K562 (cell line): Measurements from ENCODE around the gene KNSTRN. TPM values are rescaled to one million over a fixed set of nuclear protein-coding genes. Genes with fewer than 3 reads are reported as not detected.

Experiments used
- ARID2 ChIP-seq: fragments of 450-650 bp; IDR thresholded peaks from 2 replicates; pipeline ENCODE4 v1.6.1; 2017; ENCODE audit warnings: antibody characterized with exemption, mild to moderate bottlenecking
- CTBP1 ChIP-seq: fragments of 450-650 bp; IDR thresholded peaks from 2 replicates; pipeline ENCODE4 v1.6.1; 2016; ENCODE audit warnings: borderline replicate concordance
- HMGN3 ChIP-seq: IDR thresholded peaks from 2 replicates; pipeline ENCODE4 v1.6.1; 2011; ENCODE audit warnings: borderline replicate concordance, low read depth, mild to moderate bottlenecking, mixed read lengths, low read length; ENCODE audit not compliant: insufficient read length; ENCODE audit errors: extremely low read depth
- JUND ChIP-seq, 2 experiments: IDR thresholded peaks; 2 replicates in 1 of 2; 3 replicates in 1 of 2; pipeline ENCODE4 v1.6.1; 2011; ENCODE audit warnings: borderline replicate concordance in 2 of 2, low read depth in 2 of 2, low read length in 2 of 2, improper control_type of control experiment in 1 of 2, missing biosample characterization in 1 of 2, missing genetic modification characterization in 1 of 2, missing genetic modification reagents in 1 of 2
- L3MBTL2 ChIP-seq: fragments of 450-650 bp; IDR thresholded peaks from 2 replicates; pipeline ENCODE4 v1.6.1; 2016; ENCODE audit warnings: mild to moderate bottlenecking, moderate library complexity
- MAZ ChIP-seq, 2 experiments: fragments of 450-650 bp in 1 of 2; sonication (generic) in 1 of 2; formaldehyde crosslinking; IDR thresholded peaks in 1 of 2; conservative IDR thresholded peaks in 1 of 2; 2 replicates each; pipeline versions ENCODE4 v1.4.0 to v1.5.0; 2020; ENCODE audit warnings: mild to moderate bottlenecking in 1 of 2, missing genetic modification reagents in 1 of 2
- NFXL1 ChIP-seq: fragments of 450-650 bp; formaldehyde crosslinking; IDR thresholded peaks from 2 replicates; pipeline ENCODE4 v1.4.0; 2021; ENCODE audit warnings: mild to moderate bottlenecking
- POLR2G ChIP-seq: fragments of 200-400 bp; formaldehyde crosslinking; IDR thresholded peaks from 2 replicates; pipeline ENCODE4 v1.6.1; 2017; ENCODE audit warnings: low read depth, mild to moderate bottlenecking, antibody characterized with exemption, low read length, moderate library complexity
- PRDM10 ChIP-seq: fragments of 450-650 bp; IDR thresholded peaks from 2 replicates; pipeline ENCODE4 v1.6.1; 2018; ENCODE audit not compliant: partially characterized antibody
- RB1 ChIP-seq: fragments of 450-650 bp; IDR thresholded peaks from 2 replicates; pipeline ENCODE4 v1.6.1; 2017; ENCODE audit warnings: low read depth, mild to moderate bottlenecking
- SMC3 ChIP-seq: conservative IDR thresholded peaks from 2 replicates; pipeline ENCODE4 v1.6.1; 2011; ENCODE audit warnings: low read depth, low read length, improper control_type of control experiment; ENCODE audit not compliant: insufficient read depth
- TEAD4 ChIP-seq, 2 experiments: sonication (generic) in 1 of 2; formaldehyde crosslinking in 1 of 2; IDR thresholded peaks; 2 replicates each; pipeline versions ENCODE4 v1.6.1 to v1.8.0; 2012 to 2022; ENCODE audit warnings: borderline replicate concordance in 1 of 2, inconsistent platforms in 1 of 2, low read length in 1 of 2, mild to moderate bottlenecking in 1 of 2, missing genetic modification reagents in 1 of 2
- TGIF2 ChIP-seq: sonication (generic); formaldehyde crosslinking; IDR thresholded peaks from 2 replicates; pipeline ENCODE4 v1.8.1; 2022; ENCODE audit warnings: mild to moderate bottlenecking, missing genetic modification reagents, moderate library complexity
- ZBTB49 ChIP-seq: sonication (generic); formaldehyde crosslinking; IDR thresholded peaks from 2 replicates; pipeline ENCODE4 v1.8.0; 2022; ENCODE audit warnings: missing genetic modification reagents, mild to moderate bottlenecking, borderline replicate concordance
- ZNF280B ChIP-seq: fragments of 250-450 bp; sonication (Bioruptor Pico); IDR thresholded peaks from 2 replicates; pipeline ENCODE4 v1.5.1; 2021; ENCODE audit warnings: mild to moderate bottlenecking
- ZNF384 ChIP-seq: IDR thresholded peaks from 2 replicates; pipeline ENCODE4 v1.6.1; 2012; ENCODE audit warnings: low read depth, low read length, improper control_type of control experiment
- polyA plus RNA-seq, 8 experiments: library from polyadenylated mRNA; depleted of rRNA in 4 of 8; stranded (reverse) in 5 of 8; unstranded in 3 of 8; fragments of >200 nt; fragmentation: Nextera tagmentation in 2 of 8; fragmentation: Illumina TruSeq in 1 of 8; extraction: Ambion mirVana in 2 of 8; extraction: Trizol in 1 of 8; gene quantifications; 2 replicates each; pipeline versions ENCODE4 v1.2.1 to v1.2.3, GENCODE V29; 2011 to 2014; ENCODE audit warnings: inconsistent platforms in 1 of 8, missing spikeins in 1 of 8
- total RNA-seq, 7 experiments: library from RNA; depleted of rRNA in 6 of 7; stranded (reverse); fragments of >200 nt in 6 of 7; fragmentation: Illumina TruSeq in 2 of 7; extraction: Trizol in 2 of 7; gene quantifications; 2 replicates each; pipeline versions ENCODE4 v1.2.1 to v1.2.3, GENCODE V29; 2011 to 2021; ENCODE audit warnings: low replicate concordance in 1 of 7

KNSTRN gene
- total and polyA plus RNA-seq, 9 of the 15 experiments (the other 6 are each of a cell fraction or from before 2014, with no cell fraction given) = 48.7 to 88.2 (median 66.3) TPM

- TF ChIP-seq POLR2G (peak; percentile 54), TGIF2 (no peak), NFXL1 (CRISPR knock-in tag) (no peak), ARID2 (peak; percentile 90), ZBTB49 (CRISPR knock-in tag) (0 out of 2 replicates have a peak, but pooled peaks have one; percentile 22), SMC3 (peak; percentile 91), PRDM10 (no peak), MAZ (CRISPR knock-in tag; conservative IDR thresholded peaks at IDR 0.05 in 1 of 2, IDR thresholded peaks at IDR 0.05 in 1 of 2) (peak in 1 of 2 experiments; percentile 68; a peak in 2 of 4 replicates), ZNF384 (0 out of 2 replicates have a peak, but pooled peaks have one; percentile 22), L3MBTL2 (peak; percentile 54; the same call in 1 of the 2 replicates), ZNF280B (CRISPR knock-in tag) (no peak), HMGN3 (peak; percentile 27), RB1 (peak; percentile 90; the same call in 1 of the 2 replicates), JUND (IDR thresholded peaks at IDR 0.05; ENCODE audit: borderline replicate concordance, low read depth, low read length) (peak; percentile 36; the same call in 1 of the 2 replicates), JUND (tag; IDR thresholded peaks at IDR 0.05; ENCODE audit: borderline replicate concordance, low read depth, low read length) (no peak), CTBP1 (peak; percentile 55; the same call in 1 of the 2 replicates), TEAD4 (IDR thresholded peaks at IDR 0.05; ENCODE audit: low read length) (0 out of 2 replicates have a peak, but pooled peaks have one; percentile 14), TEAD4 (CRISPR knock-in tag; IDR thresholded peaks at IDR 0.05; ENCODE audit: borderline replicate concordance) (no peak)
Measured at GRCh38 chr15:40421246-40422157, 39.0 kb downstream of the KNSTRN start (continued).
